HCT116 (cell line): Measurements from ENCODE around the gene XIAP. TPM values are rescaled to one million over a fixed set of nuclear protein-coding genes. Genes with fewer than 3 reads are reported as not detected.

Experiments used
- ATAC-seq: fragments of 200-7000 bp; cut with Tn5 transposase; 2 replicates; pipeline ENCODE4 v1.9.1; 2020; ENCODE audit warnings: mild to moderate bottlenecking, moderate library complexity
- BruUV-seq: library from RNA; stranded (reverse); fragments of 400-500 nt; replicated peaks from 2 replicates; lab custom pipeline; 2021; lab: Mats Ljungman, UMichigan
- CTCF ChIA-PET: fragments of 300-600 bp; sonication (Branson Sonifier 250); formaldehyde crosslinking; loops from one replicate; lab custom pipeline; 2021; ENCODE audit warnings: antibody characterized with exemption; lab: Charles Lee
- POLR2A ChIA-PET: fragments of 300-600, 350-600 bp; sonication (Branson Sonifier 250); formaldehyde crosslinking; loops from one replicate; lab custom pipeline; 2021; ENCODE audit warnings: antibody characterized with exemption; lab: Charles Lee
- RAD21 ChIA-PET, 2 experiments: fragments of 300-600 bp; sonication (Branson Sonifier 250); formaldehyde crosslinking; loops; one replicate each; lab custom pipeline; 2023; ENCODE audit warnings: low total read pairs in 2 of 2; ENCODE audit not compliant: uncharacterized antibody in 2 of 2, unreplicated experiment in 2 of 2, low non-redundant PET in 1 of 2; lab: Charles Lee
- DNase-seq: peaks from one replicate; pipeline ENCODE4 v3.0.0-alpha.2; 2010; ENCODE audit warnings: low read depth, low spot score
- H2AFZ ChIP-seq: fragments of 200-600 bp; shearing (Covaris generic), sonication (generic); 2 replicates; pipeline ENCODE4 v1.6.1; 2017; ENCODE audit warnings: low read depth, mixed run types, mixed read lengths, antibody characterized with exemption, low read length; ENCODE audit not compliant: poor library complexity, severe bottlenecking
- H3K27ac ChIP-seq: 2 replicates; pipeline ENCODE4 v1.5.1; 2012; ENCODE audit warnings: low read depth, low read length
- H3K27me3 ChIP-seq: fragments of 200-600 bp; sonication (generic); 2 replicates; pipeline ENCODE4 v1.6.1; 2016; ENCODE audit warnings: mixed run types, low read length, mixed read lengths; ENCODE audit not compliant: insufficient read depth
- H3K36me3 ChIP-seq, 2 experiments: fragments of 200-500 bp in 1 of 2; fragments of 200-600 bp in 1 of 2; sonication (Bioruptor generic) in 1 of 2; sonication (generic) in 1 of 2; 2 replicates each; pipeline versions ENCODE4 v1.5.1 to v1.6.1; 2014 to 2016; ENCODE audit warnings: low read length in 2 of 2, inconsistent platforms in 1 of 2, mixed read lengths in 1 of 2, mixed run types in 1 of 2; ENCODE audit not compliant: insufficient read depth in 2 of 2, control insufficient read depth in 1 of 2
- H3K4me1 ChIP-seq, 2 experiments: fragments of 200-600 bp in 1 of 2; sonication (generic) in 1 of 2; 2 replicates each; pipeline versions ENCODE4 v1.5.1 to v1.6.1; 2012 to 2017; ENCODE audit warnings: low read length in 2 of 2, inconsistent platforms in 1 of 2, mild to moderate bottlenecking in 1 of 2, mixed read lengths in 1 of 2, mixed run types in 1 of 2, moderate library complexity in 1 of 2; ENCODE audit not compliant: insufficient read depth in 2 of 2, control insufficient read depth in 1 of 2
- H3K4me2 ChIP-seq: fragments of 200-600 bp; sonication (generic); 2 replicates; pipeline ENCODE4 v1.6.1; 2017; ENCODE audit warnings: mixed run types, low read length, mixed read lengths
- H3K4me3 ChIP-seq, 2 experiments: fragments of 200-600 bp in 1 of 2; sonication (generic) in 1 of 2; replicated peaks in 1 of 2; 2 replicates each; pipeline ENCODE4 v1.5.1; 2011 to 2016; ENCODE audit warnings: low read length in 2 of 2, control low read depth in 1 of 2, low read depth in 1 of 2, mild to moderate bottlenecking in 1 of 2, mixed read lengths in 1 of 2, mixed run types in 1 of 2
- H3K79me2 ChIP-seq: fragments of 200-600 bp; sonication (generic); 2 replicates; pipeline ENCODE4 v1.6.1; 2017; ENCODE audit warnings: mild to moderate bottlenecking, mixed run types, low read length, moderate library complexity, mixed read lengths; ENCODE audit not compliant: insufficient read depth
- H3K9ac ChIP-seq: fragments of 200-600 bp; sonication (generic); 2 replicates; pipeline ENCODE4 v1.6.1; 2016; ENCODE audit warnings: low read length, mixed read lengths
- H3K9me2 ChIP-seq: fragments of 200-600 bp; sonication (generic), shearing (Covaris generic); 2 replicates; pipeline ENCODE4 v1.6.1; 2017; ENCODE audit warnings: mixed run types, mild to moderate bottlenecking, moderate library complexity; ENCODE audit not compliant: insufficient read depth
- H3K9me3 ChIP-seq, 2 experiments: fragments of 200-500 bp in 1 of 2; fragments of 200-600 bp in 1 of 2; sonication (Bioruptor generic) in 1 of 2; sonication (generic) in 1 of 2; 2 replicates each; pipeline ENCODE4 v1.6.1; 2014 to 2017; ENCODE audit warnings: low read length in 2 of 2, mixed read lengths in 2 of 2, inconsistent platforms in 1 of 2, low read depth in 1 of 2, mild to moderate bottlenecking in 1 of 2, mixed run types in 1 of 2, moderate library complexity in 1 of 2; ENCODE audit not compliant: control insufficient read depth in 1 of 2, insufficient read depth in 1 of 2
- H4K20me1 ChIP-seq: fragments of 200-600 bp; sonication (generic), shearing (Covaris generic); 2 replicates; pipeline ENCODE4 v1.6.1; 2017; ENCODE audit warnings: mixed run types, mild to moderate bottlenecking, moderate library complexity; ENCODE audit not compliant: insufficient read depth
- CBX3 ChIP-seq: IDR thresholded peaks from 2 replicates; pipeline ENCODE4 v1.6.1; 2012; ENCODE audit warnings: low read depth
- CEBPB ChIP-seq: IDR thresholded peaks from 2 replicates; pipeline ENCODE4 v1.6.1; 2012; ENCODE audit warnings: low read depth
- ELF1 ChIP-seq: IDR thresholded peaks from 2 replicates; pipeline ENCODE4 v1.6.1; 2012; ENCODE audit warnings: low read depth, borderline replicate concordance
- EZH2 ChIP-seq: fragments of 200-600 bp; sonication (generic); IDR thresholded peaks from 2 replicates; pipeline ENCODE4 v1.6.1; 2017; ENCODE audit warnings: antibody characterized with exemption, mixed run types
- EZH2phosphoT487 ChIP-seq: fragments of 200-600 bp; IDR thresholded peaks from 2 replicates; pipeline ENCODE4 v1.6.1; 2018; ENCODE audit warnings: antibody characterized with exemption, borderline replicate concordance
- FOSL1 ChIP-seq: IDR thresholded peaks from 2 replicates; pipeline ENCODE4 v1.6.1; 2012; ENCODE audit warnings: low read depth
- JUND ChIP-seq: IDR thresholded peaks from 2 replicates; pipeline ENCODE4 v1.6.1; 2012
- POLR2A ChIP-seq: IDR thresholded peaks from 2 replicates; pipeline ENCODE4 v1.7.0; 2011; ENCODE audit warnings: borderline replicate concordance; ENCODE audit not compliant: insufficient read depth, insufficient read length; ENCODE audit errors: extremely low read depth
- POLR2AphosphoS5 ChIP-seq: IDR thresholded peaks from 2 replicates; pipeline ENCODE4 v1.6.1; 2011; ENCODE audit warnings: mild to moderate bottlenecking, low read depth, low read length, moderate library complexity
- SIN3A ChIP-seq: IDR thresholded peaks from 2 replicates; pipeline ENCODE4 v1.6.1; 2012; ENCODE audit warnings: low read depth
- SP1 ChIP-seq: IDR thresholded peaks from 2 replicates; pipeline ENCODE4 v1.6.1; 2012; ENCODE audit warnings: low read depth
- SRF ChIP-seq: IDR thresholded peaks from 2 replicates; pipeline ENCODE4 v1.6.1; 2012; ENCODE audit warnings: low read depth
- TCF7L2 ChIP-seq: IDR thresholded peaks from 2 replicates; pipeline ENCODE4 v1.7.0; 2011; ENCODE audit warnings: borderline replicate concordance, inconsistent platforms; ENCODE audit not compliant: insufficient read depth, insufficient read length; ENCODE audit errors: extremely low read depth
- YY1 ChIP-seq: IDR thresholded peaks from 2 replicates; pipeline ENCODE4 v1.6.1; 2011; ENCODE audit warnings: low read length, low read depth, moderate library complexity, mild to moderate bottlenecking; ENCODE audit not compliant: insufficient replicate concordance; ENCODE audit errors: extremely low read depth
- ZFX ChIP-seq: fragments of 450-650 bp; IDR thresholded peaks from 2 replicates; pipeline ENCODE4 v1.6.1; 2017
- ZNF274 ChIP-seq: fragments of 200-500 bp; sonication (Bioruptor generic); IDR thresholded peaks from 2 replicates; pipeline ENCODE4 v1.6.1; 2014; ENCODE audit warnings: mild to moderate bottlenecking, low read depth, low read length, inconsistent platforms
- intact Hi-C: fragments of 100-400 bp; cut with micrococcal nuclease; formaldehyde crosslinking; loops from 2 replicates; pipeline ENCODE4 v1.10.0; 2022
- total RNA-seq: library from RNA; stranded (reverse); gene quantifications from one replicate; pipeline ENCODE4 v1.2.1, GENCODE V29; 2021; ENCODE audit not compliant: unreplicated experiment
- TF ChIP-seq, protein P1 (sequence below): IDR thresholded peaks from 2 replicates; pipeline ENCODE4 v1.6.1; 2011; ENCODE audit warnings: mild to moderate bottlenecking, low read length, moderate library complexity; ENCODE audit not compliant: insufficient replicate concordance; ENCODE audit errors: extremely low read depth
- TF ChIP-seq, protein P2 (sequence below): IDR thresholded peaks from 2 replicates; pipeline ENCODE4 v1.6.1; 2012; ENCODE audit warnings: low read depth
- TF ChIP-seq, protein P3 (sequence below), 3 experiments: fragments of 200-600 bp in 1 of 3; sonication (generic) in 1 of 3; IDR thresholded peaks in 2 of 3; conservative IDR thresholded peaks in 1 of 3; 2 replicates each; pipeline ENCODE4 v1.5.1; 2012 to 2017; ENCODE audit warnings: low read depth in 2 of 3, low read length in 2 of 3, antibody characterized with exemption in 1 of 3, borderline replicate concordance in 1 of 3, control low read depth in 1 of 3, mild to moderate bottlenecking in 1 of 3, mixed read lengths in 1 of 3, mixed run types in 1 of 3, moderate library complexity in 1 of 3; ENCODE audit not compliant: insufficient read depth in 1 of 3
- TF ChIP-seq, protein P4 (sequence below): IDR thresholded peaks from 2 replicates; pipeline ENCODE4 v1.6.1; 2012

The XIAP gene
- total RNA-seq, 1 experiment from 2014 or later: 41.0 TPM

DNA sequence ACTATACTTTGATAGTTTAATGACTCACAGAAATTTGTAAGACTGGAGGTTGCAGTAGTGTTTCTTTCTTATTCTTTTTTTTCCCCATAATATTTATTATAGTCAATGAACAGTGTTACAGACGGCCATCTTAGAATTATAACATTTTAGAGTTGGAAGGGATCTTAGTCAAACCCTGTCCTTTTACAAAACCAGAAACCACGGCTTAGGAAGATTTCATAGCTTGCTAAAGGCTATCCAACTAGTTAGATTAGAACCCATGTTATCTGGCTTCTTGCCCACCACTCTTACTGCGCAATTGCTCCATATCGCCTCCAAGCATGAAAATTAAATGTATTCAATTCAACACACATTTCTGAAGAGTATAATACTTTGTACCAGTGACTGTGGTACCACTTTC, 1.1 kb downstream of the XIAP start:
- RAD21 ChIA-PET: no interaction called here
- Histone ChIP-seq H3K4me3 (peak overlapping the region; percentile 64 to 73), H3K27me3 (no peaks in the 10 kb centered on the region), H3K36me3 (no peaks in the 10 kb centered on the region), H4K20me1 (no peaks in the 10 kb centered on the region), H3K9me3 (no peaks in the 10 kb centered on the region), H3K9ac (peak overlapping the region; percentile 91), H3K27ac (peak overlapping the region; percentile 93), H3K4me2 (peak overlapping the region; percentile 82), H3K79me2 (peaks cover 56% of the 10 kb centered on the region), H3K4me1 (peaks cover 11 to 15% of the 10 kb centered on the region in 2 experiments), H3K9me2 (no peaks in the 10 kb centered on the region), H2AFZ (no peak overlapping the region)
- TF ChIP-seq CEBPB (no peak), YY1 (no peak), ZNF274 (no peak), POLR2A (no peak), ZFX (no peak), SRF (no peak), TCF7L2 (no peak), JUND (no peak), SIN3A (no peak), FOSL1 (no peak), CBX3 (no peak), POLR2AphosphoS5 (no peak), EZH2 (no peak), EZH2phosphoT487 (no peak), SP1 (no peak), ELF1 (no peak)
- TF ChIP-seq, protein P1, sequence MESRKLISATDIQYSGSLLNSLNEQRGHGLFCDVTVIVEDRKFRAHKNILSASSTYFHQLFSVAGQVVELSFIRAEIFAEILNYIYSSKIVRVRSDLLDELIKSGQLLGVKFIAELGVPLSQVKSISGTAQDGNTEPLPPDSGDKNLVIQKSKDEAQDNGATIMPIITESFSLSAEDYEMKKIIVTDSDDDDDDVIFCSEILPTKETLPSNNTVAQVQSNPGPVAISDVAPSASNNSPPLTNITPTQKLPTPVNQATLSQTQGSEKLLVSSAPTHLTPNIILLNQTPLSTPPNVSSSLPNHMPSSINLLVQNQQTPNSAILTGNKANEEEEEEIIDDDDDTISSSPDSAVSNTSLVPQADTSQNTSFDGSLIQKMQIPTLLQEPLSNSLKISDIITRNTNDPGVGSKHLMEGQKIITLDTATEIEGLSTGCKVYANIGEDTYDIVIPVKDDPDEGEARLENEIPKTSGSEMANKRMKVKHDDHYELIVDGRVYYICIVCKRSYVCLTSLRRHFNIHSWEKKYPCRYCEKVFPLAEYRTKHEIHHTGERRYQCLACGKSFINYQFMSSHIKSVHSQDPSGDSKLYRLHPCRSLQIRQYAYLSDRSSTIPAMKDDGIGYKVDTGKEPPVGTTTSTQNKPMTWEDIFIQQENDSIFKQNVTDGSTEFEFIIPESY: no peak
- TF ChIP-seq, protein P2, sequence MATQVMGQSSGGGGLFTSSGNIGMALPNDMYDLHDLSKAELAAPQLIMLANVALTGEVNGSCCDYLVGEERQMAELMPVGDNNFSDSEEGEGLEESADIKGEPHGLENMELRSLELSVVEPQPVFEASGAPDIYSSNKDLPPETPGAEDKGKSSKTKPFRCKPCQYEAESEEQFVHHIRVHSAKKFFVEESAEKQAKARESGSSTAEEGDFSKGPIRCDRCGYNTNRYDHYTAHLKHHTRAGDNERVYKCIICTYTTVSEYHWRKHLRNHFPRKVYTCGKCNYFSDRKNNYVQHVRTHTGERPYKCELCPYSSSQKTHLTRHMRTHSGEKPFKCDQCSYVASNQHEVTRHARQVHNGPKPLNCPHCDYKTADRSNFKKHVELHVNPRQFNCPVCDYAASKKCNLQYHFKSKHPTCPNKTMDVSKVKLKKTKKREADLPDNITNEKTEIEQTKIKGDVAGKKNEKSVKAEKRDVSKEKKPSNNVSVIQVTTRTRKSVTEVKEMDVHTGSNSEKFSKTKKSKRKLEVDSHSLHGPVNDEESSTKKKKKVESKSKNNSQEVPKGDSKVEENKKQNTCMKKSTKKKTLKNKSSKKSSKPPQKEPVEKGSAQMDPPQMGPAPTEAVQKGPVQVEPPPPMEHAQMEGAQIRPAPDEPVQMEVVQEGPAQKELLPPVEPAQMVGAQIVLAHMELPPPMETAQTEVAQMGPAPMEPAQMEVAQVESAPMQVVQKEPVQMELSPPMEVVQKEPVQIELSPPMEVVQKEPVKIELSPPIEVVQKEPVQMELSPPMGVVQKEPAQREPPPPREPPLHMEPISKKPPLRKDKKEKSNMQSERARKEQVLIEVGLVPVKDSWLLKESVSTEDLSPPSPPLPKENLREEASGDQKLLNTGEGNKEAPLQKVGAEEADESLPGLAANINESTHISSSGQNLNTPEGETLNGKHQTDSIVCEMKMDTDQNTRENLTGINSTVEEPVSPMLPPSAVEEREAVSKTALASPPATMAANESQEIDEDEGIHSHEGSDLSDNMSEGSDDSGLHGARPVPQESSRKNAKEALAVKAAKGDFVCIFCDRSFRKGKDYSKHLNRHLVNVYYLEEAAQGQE: no peak
- TF ChIP-seq, protein P3, sequence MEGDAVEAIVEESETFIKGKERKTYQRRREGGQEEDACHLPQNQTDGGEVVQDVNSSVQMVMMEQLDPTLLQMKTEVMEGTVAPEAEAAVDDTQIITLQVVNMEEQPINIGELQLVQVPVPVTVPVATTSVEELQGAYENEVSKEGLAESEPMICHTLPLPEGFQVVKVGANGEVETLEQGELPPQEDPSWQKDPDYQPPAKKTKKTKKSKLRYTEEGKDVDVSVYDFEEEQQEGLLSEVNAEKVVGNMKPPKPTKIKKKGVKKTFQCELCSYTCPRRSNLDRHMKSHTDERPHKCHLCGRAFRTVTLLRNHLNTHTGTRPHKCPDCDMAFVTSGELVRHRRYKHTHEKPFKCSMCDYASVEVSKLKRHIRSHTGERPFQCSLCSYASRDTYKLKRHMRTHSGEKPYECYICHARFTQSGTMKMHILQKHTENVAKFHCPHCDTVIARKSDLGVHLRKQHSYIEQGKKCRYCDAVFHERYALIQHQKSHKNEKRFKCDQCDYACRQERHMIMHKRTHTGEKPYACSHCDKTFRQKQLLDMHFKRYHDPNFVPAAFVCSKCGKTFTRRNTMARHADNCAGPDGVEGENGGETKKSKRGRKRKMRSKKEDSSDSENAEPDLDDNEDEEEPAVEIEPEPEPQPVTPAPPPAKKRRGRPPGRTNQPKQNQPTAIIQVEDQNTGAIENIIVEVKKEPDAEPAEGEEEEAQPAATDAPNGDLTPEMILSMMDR (IDR thresholded peaks at IDR 0.05 in 2 of 3, conservative IDR thresholded peaks at IDR 0.05 in 1 of 3; ENCODE audit: borderline replicate concordance in 1 of 3, insufficient read depth in 1 of 3, low read depth in 2 of 3, low read length in 2 of 3): no peak
- TF ChIP-seq, protein P4, sequence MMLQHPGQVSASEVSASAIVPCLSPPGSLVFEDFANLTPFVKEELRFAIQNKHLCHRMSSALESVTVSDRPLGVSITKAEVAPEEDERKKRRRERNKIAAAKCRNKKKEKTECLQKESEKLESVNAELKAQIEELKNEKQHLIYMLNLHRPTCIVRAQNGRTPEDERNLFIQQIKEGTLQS: no peak
- BruUV-seq: no TSS peak
- no peak for DNase-seq
- POLR2A ChIA-PET: interaction anchor here (1.3 kb wide), 1 partner anchor 10 kb away, joined by 3 read pairs; no protein-coding TSS in a partner anchor
- CTCF ChIA-PET: interaction anchor here (0.7 kb wide), 1 partner anchor 28 kb away, joined by 4 read pairs; no protein-coding TSS in a partner anchor
- no peak for ATAC-seq
- intact Hi-C loops: no loop called here
